Measurements from ENCODE around the gene TACC2.

DNA sequence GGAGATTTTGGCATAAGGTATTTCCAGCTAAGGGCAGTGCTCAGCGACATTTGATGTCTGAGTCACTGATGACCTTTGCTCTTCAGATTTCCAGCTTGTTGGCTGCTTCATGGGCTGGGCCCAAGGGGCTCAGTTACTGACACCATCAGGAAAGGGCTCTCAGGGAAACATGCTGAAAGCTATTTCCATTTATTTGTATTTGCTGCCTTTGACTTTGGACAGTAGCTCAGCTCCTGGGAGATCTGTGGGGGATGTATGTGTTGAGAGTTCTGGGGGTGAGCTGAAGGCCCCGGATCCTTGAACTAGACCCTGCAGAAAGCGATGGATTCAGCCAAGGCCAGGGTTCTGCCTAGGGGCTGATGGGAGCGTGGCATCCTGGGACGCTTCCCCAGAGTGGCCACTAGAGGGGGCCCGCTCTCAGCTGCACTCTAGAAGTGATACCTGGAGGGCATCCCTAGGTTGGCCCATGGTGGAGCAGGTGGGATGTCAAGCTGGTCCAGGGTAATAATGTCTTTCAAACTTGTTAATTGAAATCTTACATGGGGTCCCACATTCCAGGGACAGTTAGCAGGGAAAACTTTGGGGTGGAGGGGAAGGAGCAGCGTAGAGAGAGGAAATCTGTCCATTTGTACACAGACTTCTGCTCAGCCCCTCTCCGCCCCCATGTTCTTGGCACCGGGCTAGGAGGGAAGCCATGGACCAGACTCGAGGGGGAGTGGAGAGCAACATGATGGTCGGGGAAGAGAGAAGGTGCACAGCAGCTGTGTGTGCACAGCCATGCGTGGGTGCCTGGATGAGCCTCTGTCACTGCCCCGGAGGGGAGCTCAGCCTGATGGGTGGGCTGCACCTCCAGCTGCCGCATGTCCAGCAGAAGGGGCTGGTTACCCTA lies 279.1 kb downstream of the TACC2 start:
- TF ChIP-seq EZH2phosphoT487 (IDR thresholded peaks at IDR 0.05) = no peak
- TF ChIP-seq, protein P1, sequence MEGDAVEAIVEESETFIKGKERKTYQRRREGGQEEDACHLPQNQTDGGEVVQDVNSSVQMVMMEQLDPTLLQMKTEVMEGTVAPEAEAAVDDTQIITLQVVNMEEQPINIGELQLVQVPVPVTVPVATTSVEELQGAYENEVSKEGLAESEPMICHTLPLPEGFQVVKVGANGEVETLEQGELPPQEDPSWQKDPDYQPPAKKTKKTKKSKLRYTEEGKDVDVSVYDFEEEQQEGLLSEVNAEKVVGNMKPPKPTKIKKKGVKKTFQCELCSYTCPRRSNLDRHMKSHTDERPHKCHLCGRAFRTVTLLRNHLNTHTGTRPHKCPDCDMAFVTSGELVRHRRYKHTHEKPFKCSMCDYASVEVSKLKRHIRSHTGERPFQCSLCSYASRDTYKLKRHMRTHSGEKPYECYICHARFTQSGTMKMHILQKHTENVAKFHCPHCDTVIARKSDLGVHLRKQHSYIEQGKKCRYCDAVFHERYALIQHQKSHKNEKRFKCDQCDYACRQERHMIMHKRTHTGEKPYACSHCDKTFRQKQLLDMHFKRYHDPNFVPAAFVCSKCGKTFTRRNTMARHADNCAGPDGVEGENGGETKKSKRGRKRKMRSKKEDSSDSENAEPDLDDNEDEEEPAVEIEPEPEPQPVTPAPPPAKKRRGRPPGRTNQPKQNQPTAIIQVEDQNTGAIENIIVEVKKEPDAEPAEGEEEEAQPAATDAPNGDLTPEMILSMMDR (IDR thresholded peaks at IDR 0.05) = peak; percentile 95
